GM13977 (cell line): ENCODE results near the gene GTF2IRD1.
"Not testable (repeated sequence)": the region's sequence is repeated elsewhere in the genome, so short reads cannot be mapped to it uniquely, and the experiment has no call there.

Experiments used
- DNase-seq: peaks from one replicate; pipeline ENCODE4 v3.0.0; 2012; ENCODE audit warnings: low spot score
- in situ Hi-C: fragments of 300-500 bp; cut with MboI; formaldehyde crosslinking; loops from one replicate; pipeline ENCODE4 v1.12.0; 2022; ENCODE audit warnings: low sequenced_read_pairs, low pct_unique_long_range_greater_than_20kb, mixed read lengths, inconsistent platforms; ENCODE audit not compliant: unreplicated experiment
- TF ChIP-seq, protein P1 (sequence below): IDR thresholded peaks from 2 replicates; pipeline ENCODE4 v1.5.1; 2012; ENCODE audit warnings: mild to moderate bottlenecking, control low read depth; ENCODE audit not compliant: insufficient read depth; ENCODE audit errors: extremely low read depth, missing control alignments

Gene GTF2IRD1

GRCh38 chr7:74560086-74560719, 106.5 kb downstream of the GTF2IRD1 start:
- DNase-seq: no peak
- in situ Hi-C loops: loop anchor here (10.0 kb wide), 1 partner anchor 135 kb away; no protein-coding TSS in a partner anchor
- TF ChIP-seq, protein P1, sequence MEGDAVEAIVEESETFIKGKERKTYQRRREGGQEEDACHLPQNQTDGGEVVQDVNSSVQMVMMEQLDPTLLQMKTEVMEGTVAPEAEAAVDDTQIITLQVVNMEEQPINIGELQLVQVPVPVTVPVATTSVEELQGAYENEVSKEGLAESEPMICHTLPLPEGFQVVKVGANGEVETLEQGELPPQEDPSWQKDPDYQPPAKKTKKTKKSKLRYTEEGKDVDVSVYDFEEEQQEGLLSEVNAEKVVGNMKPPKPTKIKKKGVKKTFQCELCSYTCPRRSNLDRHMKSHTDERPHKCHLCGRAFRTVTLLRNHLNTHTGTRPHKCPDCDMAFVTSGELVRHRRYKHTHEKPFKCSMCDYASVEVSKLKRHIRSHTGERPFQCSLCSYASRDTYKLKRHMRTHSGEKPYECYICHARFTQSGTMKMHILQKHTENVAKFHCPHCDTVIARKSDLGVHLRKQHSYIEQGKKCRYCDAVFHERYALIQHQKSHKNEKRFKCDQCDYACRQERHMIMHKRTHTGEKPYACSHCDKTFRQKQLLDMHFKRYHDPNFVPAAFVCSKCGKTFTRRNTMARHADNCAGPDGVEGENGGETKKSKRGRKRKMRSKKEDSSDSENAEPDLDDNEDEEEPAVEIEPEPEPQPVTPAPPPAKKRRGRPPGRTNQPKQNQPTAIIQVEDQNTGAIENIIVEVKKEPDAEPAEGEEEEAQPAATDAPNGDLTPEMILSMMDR: no peak

DNA sequence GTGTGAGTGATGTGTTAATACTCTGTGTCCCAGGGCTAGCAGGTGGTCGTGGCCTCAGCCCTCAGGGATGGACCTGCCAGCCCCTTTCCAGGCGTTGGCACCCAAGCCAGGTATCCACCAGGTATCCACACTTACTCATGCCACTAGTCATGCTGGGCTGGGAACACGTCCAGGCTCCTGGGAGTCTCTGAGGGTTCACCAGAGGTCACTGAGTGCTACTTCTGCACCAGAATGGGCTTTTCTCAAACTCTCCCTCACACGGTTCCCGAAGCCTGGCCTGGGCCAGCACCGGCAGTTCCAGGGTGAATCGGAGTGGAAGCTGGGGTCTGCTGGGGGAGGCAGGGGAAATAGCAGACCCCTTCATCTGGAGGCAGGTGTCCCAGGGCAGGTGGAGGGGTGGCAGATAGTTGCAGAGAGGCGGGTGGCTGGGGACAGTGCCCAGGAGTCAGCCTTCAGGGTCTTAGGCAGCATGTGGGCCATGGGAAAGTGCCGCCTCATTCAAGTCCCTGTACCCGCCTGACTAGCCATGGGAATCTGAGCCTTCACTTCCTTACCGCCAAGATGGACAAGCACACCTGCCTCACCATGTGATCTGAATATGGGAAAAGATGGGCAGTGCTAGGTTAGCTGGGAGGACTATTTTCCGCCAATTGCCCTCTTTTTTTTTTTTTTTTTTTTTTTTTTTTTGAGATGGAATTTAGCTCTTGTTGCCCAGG, 108.3 kb downstream of the GTF2IRD1 start:
- in situ Hi-C loops: loop anchor here (10.0 kb wide), 1 partner anchor 137 kb away; no protein-coding TSS in a partner anchor
- DNase-seq: no peak
- TF ChIP-seq, protein P1: no peak

DNA sequence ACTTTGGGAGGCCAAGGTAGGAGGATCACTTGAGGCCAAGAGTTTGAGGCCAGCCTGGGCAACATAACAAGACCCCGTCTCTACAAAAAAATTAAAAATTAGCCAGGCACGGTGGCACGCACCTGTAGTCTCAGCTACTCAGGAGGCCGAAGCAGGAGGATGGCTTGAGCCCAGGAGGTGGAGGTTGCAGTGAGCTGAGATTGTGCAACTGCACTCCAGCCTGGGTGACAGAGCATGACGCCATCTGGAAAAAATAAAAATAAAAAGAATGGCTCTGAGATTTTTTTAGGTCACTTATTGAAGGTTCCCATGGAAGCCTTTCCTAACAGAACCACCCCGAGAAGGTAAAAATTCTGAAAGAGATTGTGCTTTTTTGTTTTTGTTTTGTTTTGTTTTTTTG, 109.9 kb downstream of the GTF2IRD1 start:
- in situ Hi-C loops: loop anchor here (10.0 kb wide), 1 partner anchor 139 kb away; no protein-coding TSS in a partner anchor
- not testable (repeated sequence) for DNase-seq

DNA sequence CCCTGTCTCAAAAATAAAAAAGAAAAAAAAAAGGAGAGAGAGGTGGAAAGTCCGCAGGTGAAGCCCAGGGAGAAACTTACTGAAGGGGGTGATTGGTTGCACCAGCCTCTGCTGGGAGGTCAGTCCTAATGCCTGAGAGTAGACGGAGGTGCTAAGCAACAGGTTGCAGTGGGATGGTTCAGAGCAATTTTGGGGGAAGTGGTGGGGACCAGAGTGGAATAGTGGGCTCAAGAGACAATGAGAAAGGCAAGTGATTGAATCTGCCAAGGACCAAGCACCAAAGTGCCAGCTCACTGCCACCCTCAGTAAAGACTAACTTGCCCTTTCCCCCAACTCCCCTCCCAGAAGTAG, 113.6 kb downstream of the GTF2IRD1 start:
- no peak for DNase-seq
- in situ Hi-C loops: loop anchor here (10.0 kb wide), 1 partner anchor 142 kb away; no protein-coding TSS in a partner anchor
- TF ChIP-seq, protein P1: no peak

- DNase-seq: no peak
- in situ Hi-C loops: loop anchor here (10.0 kb wide), 1 partner anchor 144 kb away; no protein-coding TSS in a partner anchor
- TF ChIP-seq, protein P1: no peak
Measured at GRCh38 chr7:74568658-74569057, 115.0 kb downstream of the GTF2IRD1 start.

DNA sequence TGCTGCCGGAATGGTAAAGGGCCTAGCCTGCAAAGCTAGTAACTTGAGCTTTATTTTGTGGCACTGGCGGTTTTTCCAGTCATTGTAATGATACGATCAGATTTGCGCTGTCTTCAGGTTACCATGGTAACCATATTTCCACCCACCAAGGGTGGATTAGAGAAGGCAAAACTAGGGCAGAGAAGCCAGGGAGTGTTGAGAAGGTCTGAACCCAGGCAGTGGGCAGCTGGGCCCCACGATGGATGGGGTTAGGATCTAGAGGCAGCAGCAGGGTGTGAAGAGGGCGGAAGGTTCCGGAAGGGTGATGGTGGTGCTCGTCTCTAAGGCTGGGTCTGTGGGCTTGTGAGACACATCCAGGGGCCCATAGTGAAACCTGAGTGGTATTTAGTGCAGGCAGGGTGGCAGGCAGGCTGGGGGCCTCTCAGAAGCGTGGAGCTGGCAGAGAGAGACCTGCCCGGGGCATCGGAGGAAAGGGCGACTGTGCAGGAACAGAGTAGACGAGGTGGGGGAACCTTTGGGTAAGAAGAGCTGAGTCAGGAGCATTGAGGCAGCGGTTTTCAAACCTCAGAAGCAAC, 115.9 kb downstream of the GTF2IRD1 start:
- TF ChIP-seq, protein P1: no peak
- no peak for DNase-seq
- in situ Hi-C loops: loop anchor here (10.0 kb wide), 1 partner anchor 145 kb away; no protein-coding TSS in a partner anchor

DNA sequence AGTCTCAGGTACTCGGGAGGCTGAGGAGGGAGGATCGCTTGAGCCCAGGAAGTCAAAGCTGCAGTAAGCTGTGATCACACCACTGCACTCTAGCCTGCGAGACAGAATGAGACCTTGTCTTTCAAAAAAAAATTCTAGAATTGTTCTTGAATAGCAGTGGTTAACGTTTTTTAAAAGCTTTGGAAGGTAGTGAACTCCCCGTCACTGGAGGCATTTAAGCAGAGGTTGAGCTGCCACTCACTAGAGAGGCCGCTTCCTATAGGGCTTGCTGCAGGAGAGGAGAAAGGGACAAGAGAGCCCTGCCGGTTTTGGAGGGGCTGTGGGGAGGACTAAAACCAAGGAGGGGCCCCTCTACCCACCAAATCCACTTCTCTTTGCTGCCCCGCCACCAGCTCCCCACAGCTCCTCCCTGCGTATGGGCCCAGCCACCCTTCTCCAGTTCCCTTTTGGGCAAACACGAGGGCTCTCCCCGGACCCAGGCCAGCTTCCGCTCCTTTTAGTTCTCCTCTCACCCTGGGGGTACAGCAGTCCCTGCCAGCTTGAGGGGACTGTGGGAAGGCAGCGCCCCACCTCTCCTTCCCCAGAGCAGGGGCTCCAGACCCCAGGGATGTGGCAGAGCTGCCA, 116.9 kb downstream of the GTF2IRD1 start:
- no peak for DNase-seq
- TF ChIP-seq, protein P1: no peak
- in situ Hi-C loops: no loop called here
